ENCODE results near the gene OPCML.

The OPCML gene

DNA sequence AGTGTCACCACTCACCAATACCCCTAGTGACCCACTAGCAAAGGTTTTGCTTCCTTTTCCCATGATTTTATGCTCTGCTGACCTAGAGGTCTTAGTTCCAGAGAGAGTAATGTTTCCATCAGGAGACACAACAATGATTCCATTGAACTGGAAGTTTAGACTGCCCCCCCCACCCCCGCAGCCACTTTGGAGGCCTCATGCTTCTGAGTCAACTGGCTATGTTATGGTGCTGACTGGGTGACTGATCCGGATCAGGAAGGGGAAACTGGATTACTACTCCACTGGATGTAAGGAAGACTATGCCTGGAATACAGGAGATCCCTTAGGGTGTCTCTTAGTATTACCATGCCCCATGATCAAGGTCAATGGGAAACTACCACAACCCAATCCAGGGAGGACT is 633.6 kb downstream of the OPCML start:
- ATAC-seq (ENCODE audit: low read depth) (no peak), DNase-seq (ENCODE audit: low spot score) (no peak)
- Histone ChIP-seq H3K9me3 (ENCODE audit: severe bottlenecking) (no peaks in the 10 kb centered on the region), H3K36me3 (ENCODE audit: low read depth) (no peaks in the 10 kb centered on the region), H3K27me3 (ENCODE audit: insufficient read depth, poor library complexity, severe bottlenecking) (no peaks in the 10 kb centered on the region), H3K4me3 (ENCODE audit: severe bottlenecking) (no peak overlapping the region), H3K4me1 (ENCODE audit: insufficient read depth, poor library complexity, severe bottlenecking) (no peaks in the 10 kb centered on the region), H3K27ac (ENCODE audit: poor library complexity, severe bottlenecking) (no peak overlapping the region)
- TF ChIP-seq, protein P1, sequence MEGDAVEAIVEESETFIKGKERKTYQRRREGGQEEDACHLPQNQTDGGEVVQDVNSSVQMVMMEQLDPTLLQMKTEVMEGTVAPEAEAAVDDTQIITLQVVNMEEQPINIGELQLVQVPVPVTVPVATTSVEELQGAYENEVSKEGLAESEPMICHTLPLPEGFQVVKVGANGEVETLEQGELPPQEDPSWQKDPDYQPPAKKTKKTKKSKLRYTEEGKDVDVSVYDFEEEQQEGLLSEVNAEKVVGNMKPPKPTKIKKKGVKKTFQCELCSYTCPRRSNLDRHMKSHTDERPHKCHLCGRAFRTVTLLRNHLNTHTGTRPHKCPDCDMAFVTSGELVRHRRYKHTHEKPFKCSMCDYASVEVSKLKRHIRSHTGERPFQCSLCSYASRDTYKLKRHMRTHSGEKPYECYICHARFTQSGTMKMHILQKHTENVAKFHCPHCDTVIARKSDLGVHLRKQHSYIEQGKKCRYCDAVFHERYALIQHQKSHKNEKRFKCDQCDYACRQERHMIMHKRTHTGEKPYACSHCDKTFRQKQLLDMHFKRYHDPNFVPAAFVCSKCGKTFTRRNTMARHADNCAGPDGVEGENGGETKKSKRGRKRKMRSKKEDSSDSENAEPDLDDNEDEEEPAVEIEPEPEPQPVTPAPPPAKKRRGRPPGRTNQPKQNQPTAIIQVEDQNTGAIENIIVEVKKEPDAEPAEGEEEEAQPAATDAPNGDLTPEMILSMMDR (IDR thresholded peaks at IDR 0.05; ENCODE audit: poor library complexity, severe bottlenecking) = no peak

DNA sequence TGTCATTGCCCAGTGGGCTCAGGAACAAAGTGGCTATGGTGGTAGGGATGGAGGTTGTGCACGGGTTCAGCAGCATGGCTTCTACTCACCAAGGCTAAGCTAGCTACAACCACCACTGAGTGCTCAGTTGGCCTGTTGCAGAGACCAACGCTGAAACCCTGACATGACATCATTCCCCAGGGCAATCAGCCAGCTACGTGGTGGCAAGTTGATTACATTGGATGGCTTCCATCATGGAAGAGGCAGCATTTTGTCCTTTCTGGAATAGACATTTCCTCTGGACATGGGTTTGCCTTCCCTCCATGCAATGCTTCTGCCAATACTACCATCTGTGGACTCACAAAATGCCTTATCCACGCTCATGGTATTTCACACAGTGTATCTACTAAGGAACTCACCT is 634.3 kb downstream of the OPCML start:
- Histone ChIP-seq H3K4me1 (ENCODE audit: insufficient read depth, poor library complexity, severe bottlenecking) (no peaks in the 10 kb centered on the region), H3K36me3 (ENCODE audit: low read depth) (no peaks in the 10 kb centered on the region), H3K27me3 (ENCODE audit: insufficient read depth, poor library complexity, severe bottlenecking) (no peaks in the 10 kb centered on the region), H3K27ac (ENCODE audit: poor library complexity, severe bottlenecking) (no peak overlapping the region), H3K4me3 (ENCODE audit: severe bottlenecking) (no peak overlapping the region), H3K9me3 (ENCODE audit: severe bottlenecking) (no peaks in the 10 kb centered on the region)
- TF ChIP-seq, protein P1 (IDR thresholded peaks at IDR 0.05; ENCODE audit: poor library complexity, severe bottlenecking) = no peak
- DNase-seq (ENCODE audit: low spot score) = no peak
- ATAC-seq (ENCODE audit: low read depth) = no peak

DNA sequence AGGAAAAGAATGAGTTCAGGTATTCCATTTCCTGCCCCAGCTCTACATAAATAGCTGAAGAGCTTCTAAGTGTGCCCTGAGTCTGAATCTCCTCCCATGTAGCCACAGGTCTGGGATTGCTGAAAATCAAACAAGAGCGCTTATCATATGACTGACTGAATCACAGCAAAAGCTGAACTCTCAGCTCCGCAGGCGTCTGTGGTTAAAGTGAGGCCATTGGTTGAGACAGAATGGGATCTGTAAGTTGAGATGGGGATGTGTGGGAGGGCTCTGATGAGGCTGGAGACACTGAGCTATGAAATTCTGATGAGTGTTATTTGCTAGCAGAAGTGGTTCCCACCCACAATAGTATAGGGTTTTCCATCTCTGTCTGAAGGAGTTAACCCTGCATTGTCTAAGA is 637.0 kb downstream of the OPCML start:
- Histone ChIP-seq H3K36me3 (ENCODE audit: low read depth) (no peaks in the 10 kb centered on the region), H3K9me3 (ENCODE audit: severe bottlenecking) (no peaks in the 10 kb centered on the region), H3K4me3 (ENCODE audit: severe bottlenecking) (no peak overlapping the region), H3K27ac (ENCODE audit: poor library complexity, severe bottlenecking) (no peak overlapping the region), H3K27me3 (ENCODE audit: insufficient read depth, poor library complexity, severe bottlenecking) (no peaks in the 10 kb centered on the region), H3K4me1 (ENCODE audit: insufficient read depth, poor library complexity, severe bottlenecking) (no peaks in the 10 kb centered on the region)
- DNase-seq (ENCODE audit: low spot score) (no peak), ATAC-seq (ENCODE audit: low read depth) (no peak)
- TF ChIP-seq, protein P1 (IDR thresholded peaks at IDR 0.05; ENCODE audit: poor library complexity, severe bottlenecking) = no peak

DNA sequence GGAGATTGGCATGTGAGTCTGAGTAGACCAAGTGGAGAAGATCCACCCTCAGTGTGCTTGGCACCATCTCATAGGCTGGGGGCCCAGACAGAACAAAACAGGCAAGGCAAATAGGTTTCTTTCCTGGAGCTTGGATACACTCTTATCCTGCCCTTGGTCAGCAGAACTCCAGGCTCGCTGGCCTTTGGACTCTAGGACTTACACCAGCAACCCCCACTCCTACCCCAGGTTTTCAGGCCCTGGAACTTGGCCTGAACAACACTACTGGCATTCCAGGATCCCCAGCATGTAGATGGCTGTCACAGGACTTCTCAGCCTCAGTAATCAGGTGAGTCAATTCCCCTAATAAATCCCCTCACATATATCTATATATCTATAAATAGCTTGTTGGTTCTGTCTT is 637.7 kb downstream of the OPCML start:
- TF ChIP-seq, protein P1 (IDR thresholded peaks at IDR 0.05; ENCODE audit: poor library complexity, severe bottlenecking) = no peak
- no peak for ATAC-seq (ENCODE audit: low read depth)
- Histone ChIP-seq H3K4me3 (ENCODE audit: severe bottlenecking) (no peak overlapping the region), H3K27me3 (ENCODE audit: insufficient read depth, poor library complexity, severe bottlenecking) (no peaks in the 10 kb centered on the region), H3K4me1 (ENCODE audit: insufficient read depth, poor library complexity, severe bottlenecking) (no peaks in the 10 kb centered on the region), H3K27ac (ENCODE audit: poor library complexity, severe bottlenecking) (no peak overlapping the region), H3K36me3 (ENCODE audit: low read depth) (no peaks in the 10 kb centered on the region), H3K9me3 (ENCODE audit: severe bottlenecking) (no peaks in the 10 kb centered on the region)
- no peak for DNase-seq (ENCODE audit: low spot score)

DNA sequence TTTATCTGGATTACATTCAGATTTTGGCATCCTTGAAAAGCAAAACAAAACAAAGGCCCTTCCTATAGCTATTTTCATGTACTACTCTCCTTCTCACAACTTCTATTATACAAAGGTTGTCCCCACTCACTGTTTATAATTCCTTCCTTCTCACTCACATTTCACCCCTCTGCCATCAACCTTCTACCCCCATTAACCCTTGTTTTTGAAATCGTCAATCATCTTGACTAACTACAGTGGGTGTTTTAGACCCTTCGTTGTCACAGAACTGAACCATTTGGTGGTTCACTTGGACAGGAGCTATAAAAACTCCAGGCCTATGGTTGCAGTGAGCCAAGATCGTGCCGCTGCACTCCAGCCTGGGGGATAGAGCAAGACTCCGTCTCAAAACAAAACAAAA is 639.4 kb downstream of the OPCML start:
- no peaks in the 10 kb centered on the region for H3K27me3 ChIP-seq (ENCODE audit: insufficient read depth, poor library complexity, severe bottlenecking)
- no peaks in the 10 kb centered on the region for H3K36me3 ChIP-seq (ENCODE audit: low read depth)
- no peak for DNase-seq (ENCODE audit: low spot score)
- no peak overlapping the region for H3K27ac ChIP-seq (ENCODE audit: poor library complexity, severe bottlenecking)
- H3K4me1 ChIP-seq (ENCODE audit: insufficient read depth, poor library complexity, severe bottlenecking) = no peaks in the 10 kb centered on the region
- TF ChIP-seq, protein P1 (IDR thresholded peaks at IDR 0.05; ENCODE audit: poor library complexity, severe bottlenecking) = no peak
- H3K9me3 ChIP-seq (ENCODE audit: severe bottlenecking) = no peaks in the 10 kb centered on the region
- H3K4me3 ChIP-seq (ENCODE audit: severe bottlenecking) = no peak overlapping the region
- ATAC-seq (ENCODE audit: low read depth) = no peak
